HG02943 (cell line): ENCODE results near the gene CEP112.
"Not testable (repeated sequence)": the region's sequence is repeated elsewhere in the genome, so short reads cannot be mapped to it uniquely, and the experiment has no call there.

Experiments
- ATAC-seq: cut with Tn5 transposase; IDR thresholded peaks from one replicate; pipeline ENCODE4 v1.9.1; 2021; ENCODE audit warnings: mild to moderate bottlenecking, low read depth, moderate library complexity; ENCODE audit not compliant: unreplicated experiment

The CEP112 gene

DNA sequence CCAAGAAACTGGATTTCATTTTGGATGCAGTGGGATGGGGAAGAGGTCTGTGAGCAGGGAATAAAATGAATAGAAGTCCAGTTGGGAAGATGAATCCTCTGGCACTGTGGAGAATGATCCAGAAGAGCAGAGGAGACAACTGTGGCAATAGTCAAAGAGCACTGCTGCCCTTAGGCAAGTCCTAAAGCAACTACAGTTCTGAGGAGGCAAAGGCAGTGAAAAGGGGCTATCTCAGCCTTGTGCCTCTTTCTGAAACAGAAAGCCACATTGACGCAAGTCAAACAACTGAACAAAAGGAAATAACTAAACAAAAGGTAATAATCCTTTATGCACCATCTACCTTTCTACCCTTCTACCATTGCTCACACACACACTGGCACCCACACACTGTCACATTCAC is 392.5 kb downstream of the CEP112 start:
- no peak for ATAC-seq

DNA sequence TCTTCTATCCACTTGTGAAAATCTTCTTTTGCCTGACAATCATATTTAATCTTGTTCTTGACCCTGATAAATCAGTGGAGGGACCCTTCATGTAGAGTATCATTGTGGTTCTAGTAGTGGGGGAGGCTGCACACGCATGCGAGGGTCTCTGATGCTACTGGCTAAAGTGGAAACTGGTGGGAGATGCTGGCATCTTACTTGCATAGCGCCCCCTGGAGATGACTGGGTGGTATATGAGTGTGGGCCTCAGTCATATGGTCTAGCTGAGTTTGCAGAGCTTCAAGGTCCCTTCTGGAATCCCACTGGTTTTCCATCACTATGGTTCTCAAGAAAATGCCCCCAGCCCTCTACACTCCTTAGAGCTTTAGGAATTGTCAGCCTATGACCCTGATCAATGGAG is 394.1 kb downstream of the CEP112 start:
- no peak for ATAC-seq

DNA sequence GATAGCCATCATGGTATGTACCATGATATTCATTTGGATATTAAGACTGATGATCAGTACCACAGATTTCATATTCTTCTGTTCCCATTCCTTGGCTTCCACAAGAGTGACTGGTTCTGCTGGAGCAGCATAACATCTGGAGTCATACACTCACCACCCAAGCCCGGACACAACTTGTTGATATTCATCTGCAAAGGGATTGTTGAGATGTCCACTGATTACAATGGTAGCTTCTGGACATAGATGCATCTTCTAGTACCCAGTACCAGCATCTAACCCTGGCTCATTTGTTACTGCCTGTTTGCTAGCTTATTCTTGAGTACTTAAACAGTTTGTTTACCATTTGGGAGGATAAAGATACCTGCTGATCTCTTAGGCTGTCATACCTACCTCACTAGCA is 394.8 kb downstream of the CEP112 start:
- ATAC-seq: no peak

DNA sequence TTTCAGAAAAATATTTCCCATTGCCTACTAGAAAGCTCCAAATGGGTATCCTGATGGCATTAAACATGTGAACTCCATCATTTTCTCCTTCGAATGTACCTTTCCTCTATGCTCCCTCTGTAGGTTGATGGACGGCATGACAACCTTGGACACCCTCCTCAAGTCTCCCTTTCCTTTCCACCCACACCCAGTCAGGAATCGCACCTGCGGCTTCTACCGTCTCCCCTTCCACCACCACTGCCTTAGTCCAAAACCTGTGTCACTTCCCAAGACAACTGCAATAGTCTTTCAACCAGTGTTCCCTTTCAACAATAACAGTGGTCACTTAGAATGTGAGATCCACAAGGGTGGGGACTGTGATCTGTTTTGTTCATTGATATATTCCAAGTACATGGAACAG is 397.4 kb downstream of the CEP112 start:
- no peak for ATAC-seq

DNA sequence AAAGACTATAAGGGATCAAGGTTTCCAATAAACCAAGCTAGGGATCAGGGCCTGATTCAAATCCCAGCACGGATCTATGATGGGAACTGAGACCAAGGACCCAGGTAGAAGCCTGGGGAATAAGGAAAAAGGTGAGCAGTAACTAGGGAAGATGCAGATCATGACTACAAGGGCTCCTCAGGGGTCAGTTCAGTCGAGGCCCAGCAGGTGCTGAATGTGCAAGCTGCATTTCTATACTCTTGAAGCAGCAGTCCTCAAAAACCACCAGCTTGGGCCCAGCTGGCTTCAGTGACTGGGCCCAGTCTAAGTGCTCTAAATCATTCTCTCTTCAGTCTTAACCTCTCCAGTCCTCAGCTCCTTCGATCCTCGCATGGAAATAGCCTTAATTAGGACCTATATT is 401.7 kb downstream of the CEP112 start:
- ATAC-seq: no peak

DNA sequence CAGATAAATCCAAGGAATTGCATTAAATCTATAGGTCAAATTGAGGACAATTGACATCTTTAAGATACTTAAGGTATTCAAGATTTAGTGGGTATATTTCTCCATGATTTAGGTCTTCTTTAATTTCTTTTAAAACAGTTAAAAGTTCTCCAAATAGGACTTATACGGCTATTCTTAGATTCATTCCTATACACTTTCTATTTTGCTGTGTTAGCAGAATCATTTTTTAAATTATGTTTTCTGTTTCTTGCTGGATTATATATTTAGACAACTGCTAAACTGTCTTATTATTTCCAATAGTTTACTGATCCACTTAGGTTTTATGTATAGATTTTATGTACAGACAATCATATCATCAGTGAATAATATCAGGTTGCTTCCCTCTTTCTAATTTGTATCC is 404.4 kb downstream of the CEP112 start:
- no peak for ATAC-seq

DNA sequence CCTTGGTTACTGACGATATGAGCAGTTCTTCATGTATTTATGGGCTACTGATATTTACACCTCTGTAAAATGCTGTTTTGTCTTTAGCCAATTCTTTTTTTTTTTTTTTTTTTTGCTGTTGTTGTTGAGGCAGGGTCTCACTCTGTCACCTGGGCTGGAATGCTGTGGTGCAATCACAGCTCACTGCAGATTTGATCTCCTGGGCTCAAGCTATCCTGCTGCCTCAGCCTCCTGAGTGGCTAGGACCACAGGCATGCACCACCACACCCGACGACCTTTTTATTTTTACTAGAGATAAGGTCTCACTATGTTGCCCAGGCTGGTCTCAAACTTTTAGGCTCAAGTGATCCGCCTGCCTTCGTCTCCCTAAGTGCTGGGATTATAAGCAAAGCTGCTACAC is 405.5 kb downstream of the CEP112 start:
- no peak for ATAC-seq

DNA sequence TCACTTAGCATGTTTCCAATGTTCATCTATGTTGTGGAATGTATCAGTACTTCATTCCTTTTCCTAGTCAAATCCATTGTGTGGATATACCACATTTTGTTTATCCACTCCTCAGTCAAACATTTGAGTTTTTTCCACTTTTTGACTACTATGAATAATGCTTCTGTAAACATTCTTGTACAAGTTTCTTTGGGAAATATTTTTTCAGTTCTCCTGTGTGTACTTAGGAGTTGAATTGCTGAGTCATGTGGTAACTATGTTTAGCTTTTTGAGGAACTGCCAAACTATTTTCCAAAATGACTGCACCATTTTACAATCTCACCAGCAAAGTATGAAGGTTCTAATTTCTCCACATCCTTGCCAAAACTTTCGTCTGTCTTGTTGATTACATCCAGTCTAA is 406.8 kb downstream of the CEP112 start:
- ATAC-seq: no peak

DNA sequence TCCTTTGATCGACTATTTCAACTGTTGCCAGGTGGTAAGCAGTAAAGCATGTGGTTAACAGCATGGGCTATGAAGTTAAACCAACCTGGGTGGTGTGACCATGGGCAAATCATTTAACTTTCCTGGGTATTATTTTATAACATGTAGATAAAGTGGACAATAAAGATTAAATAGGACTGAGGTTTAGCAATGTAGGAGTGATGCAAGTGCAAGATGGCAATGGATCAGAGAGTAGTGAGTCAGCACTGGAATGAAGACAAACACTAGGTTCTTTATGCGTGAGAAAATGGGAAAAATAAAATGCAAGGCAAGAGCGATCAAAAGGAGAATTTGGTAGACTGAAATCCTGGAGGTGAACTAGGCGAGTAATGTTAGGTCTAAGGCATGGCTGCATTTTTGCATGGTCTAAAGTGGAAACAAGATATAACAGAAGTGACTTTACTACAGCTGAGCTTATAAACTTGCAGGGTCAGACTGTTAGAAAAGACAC is 408.0 kb downstream of the CEP112 start:
- ATAC-seq: no peak

DNA sequence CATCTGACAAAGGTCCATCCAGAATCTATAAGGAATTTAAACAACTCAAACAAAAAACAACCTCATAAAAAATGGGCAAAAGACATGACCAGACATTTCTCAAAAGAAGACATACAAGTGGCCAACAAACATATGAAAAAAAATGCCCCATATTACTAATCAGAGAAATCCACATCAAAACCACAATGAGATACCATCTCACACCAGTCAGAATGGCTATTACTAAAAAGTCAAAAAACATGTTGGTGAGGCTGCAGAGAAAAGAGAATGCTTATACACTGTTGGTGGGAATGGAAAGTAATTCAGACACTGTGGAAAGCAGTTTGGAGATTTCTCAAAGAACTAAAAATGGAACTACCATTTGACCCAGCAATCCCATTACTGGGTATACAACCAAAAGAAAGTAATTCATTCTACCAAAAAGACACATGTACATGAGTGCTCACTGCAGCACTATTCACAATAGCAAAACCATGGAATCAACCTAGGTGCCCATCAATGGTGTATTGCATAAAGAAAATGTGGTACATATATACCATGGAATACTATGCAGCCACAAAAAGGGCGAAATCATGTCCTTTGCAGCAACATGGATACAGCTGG is 409.7 kb downstream of the CEP112 start:
- ATAC-seq: not testable (repeated sequence)

DNA sequence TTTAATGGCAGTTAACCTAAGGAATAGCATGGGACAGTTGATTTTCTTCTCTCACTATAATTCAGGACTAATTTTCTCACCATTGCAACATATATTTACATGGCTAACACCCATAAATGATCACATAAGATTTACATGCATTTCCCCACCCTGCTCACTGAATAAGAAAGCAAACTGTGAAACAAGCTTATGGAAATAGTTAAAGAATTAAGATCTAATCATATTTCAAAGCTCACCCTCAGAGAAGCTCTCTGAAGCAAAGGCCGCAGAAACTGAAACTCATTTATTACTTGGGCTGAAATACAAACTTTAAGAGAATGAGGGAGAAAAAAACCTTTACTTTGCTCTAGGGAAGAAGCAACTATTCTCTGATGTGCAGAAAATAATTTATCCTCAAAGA is 411.8 kb downstream of the CEP112 start:
- ATAC-seq: no peak

DNA sequence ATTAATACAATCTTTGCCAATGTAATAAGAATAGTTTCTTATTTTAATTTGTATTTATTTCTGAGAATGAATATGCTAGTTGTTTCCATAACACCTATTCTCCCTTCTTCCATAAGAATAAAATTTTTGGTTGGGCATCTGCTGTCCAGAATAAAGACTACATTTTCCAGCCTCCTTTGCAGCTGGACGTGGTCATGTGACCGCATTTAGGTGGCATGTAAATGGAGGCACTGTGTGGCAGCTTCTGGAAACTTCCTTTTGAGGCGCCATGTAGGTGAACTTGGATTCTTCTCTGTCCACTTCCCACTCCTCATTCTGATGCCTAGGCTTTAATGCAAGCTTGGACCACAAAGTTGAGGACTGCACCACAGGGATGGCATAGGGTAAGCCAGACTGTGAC is 415.0 kb downstream of the CEP112 start:
- ATAC-seq: no peak

DNA sequence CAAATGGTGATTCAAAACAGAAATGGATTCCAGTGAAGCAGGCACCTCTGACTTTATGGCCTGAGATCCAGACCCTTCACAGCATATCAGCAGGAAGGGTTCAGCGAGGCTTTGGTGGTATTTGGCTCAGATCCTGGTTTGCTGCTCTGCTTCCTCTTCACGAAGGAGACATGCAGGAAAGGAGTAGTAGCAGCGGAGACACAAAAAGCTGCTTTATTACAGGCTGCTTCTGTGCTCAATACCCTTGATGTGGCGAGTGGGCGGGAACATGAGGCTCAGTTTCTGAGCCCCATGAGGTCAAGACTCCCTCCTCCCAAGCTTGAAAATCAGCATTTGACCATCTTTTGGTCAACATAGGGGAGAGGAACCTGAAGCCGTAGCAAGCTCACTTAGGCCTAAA is 417.1 kb downstream of the CEP112 start:
- no peak for ATAC-seq

DNA sequence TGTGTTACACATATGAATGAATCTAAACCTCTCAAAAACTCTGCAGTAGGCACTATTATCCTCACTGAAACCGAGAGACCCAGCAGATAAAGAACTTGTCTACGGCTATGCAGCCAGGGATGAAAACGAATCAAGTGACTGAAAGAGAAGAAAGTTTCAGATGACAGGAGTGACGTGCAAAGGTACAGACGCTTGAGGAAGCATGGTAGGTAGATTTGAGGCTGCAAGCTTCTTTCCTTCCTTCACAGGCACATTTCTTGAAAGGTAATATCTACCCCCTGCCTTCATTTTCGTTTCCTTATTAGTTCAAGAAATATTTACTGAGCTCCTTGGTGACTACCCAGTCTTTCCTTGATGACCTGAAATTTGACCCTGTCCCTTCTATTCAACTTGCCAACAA is 418.9 kb downstream of the CEP112 start:
- ATAC-seq: no peak

DNA sequence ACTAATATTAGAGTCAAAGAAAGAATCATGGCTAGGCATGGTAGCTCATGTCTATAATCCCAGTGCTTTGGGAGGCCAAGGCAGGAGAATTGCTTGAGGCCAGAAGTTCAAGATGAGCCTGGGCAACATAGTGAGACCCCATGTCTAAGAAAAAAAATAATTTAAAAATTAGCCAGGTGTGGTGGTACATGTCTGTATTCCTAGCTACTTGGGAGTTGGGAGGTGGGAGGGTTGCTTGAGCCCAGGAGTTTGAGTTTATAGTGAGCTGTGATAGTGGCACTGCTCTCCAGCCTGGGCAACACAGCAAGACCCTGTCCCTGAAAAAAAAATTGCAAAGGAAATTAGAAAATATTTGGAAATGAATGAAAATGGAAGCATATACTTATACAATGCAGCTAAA is 420.2 kb downstream of the CEP112 start:
- ATAC-seq: no peak

DNA sequence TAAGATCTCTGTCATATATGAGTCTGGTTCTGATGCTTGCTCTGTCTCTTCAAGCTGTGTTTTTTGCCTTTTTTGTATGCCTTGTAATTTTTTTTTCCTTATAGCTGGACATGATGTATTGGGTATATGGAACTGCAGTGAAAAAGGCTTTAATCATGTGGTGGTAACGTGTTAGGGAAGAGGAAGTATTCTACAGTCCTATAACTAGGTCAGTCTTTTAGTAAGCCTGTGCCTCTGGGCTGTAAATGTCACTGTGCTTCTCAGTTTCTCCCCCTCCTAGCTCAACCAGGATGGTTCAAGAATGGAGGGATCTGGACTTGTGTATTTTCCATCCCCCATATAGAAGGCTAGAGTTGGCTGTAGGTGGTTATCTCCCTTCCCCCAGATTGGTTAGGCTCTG is 428.1 kb downstream of the CEP112 start:
- no peak for ATAC-seq

DNA sequence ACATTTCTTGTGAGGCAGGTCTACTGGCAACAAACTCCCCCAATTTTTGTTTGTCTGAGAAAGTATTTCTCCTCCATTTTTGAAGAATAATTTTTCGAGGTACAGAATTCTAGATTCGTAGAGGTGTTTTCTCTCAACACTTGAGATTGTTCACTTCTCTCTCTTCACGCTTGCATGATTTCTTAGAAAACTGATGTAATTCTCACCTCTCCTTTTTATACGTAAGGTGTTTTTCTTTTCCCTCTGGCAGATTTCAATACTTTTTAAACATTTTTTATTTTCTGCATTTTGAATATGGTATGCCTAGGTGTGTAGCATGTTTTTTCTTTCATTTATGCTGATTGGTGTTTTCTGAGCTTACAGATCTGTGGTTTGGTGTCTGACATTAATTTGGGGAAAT is 429.0 kb downstream of the CEP112 start:
- ATAC-seq: no peak

DNA sequence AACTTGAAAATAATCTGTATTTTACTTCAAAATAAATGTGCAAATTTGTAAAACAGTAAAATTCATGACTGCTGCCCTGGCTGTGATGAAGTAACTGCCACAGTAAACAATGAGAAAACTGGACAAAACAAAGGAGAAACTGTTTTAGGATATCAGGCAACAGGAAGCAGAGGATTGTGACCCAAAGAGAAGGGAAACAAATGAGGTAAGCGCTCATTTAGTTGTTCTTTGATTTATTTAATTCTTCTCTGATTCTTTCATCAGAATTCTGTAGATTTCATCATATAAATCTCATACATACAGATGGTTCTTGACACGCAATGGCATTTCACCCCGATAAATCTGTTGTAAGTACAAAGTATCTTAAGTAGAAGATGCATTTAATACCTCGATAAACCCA is 432.4 kb downstream of the CEP112 start:
- no peak for ATAC-seq

DNA sequence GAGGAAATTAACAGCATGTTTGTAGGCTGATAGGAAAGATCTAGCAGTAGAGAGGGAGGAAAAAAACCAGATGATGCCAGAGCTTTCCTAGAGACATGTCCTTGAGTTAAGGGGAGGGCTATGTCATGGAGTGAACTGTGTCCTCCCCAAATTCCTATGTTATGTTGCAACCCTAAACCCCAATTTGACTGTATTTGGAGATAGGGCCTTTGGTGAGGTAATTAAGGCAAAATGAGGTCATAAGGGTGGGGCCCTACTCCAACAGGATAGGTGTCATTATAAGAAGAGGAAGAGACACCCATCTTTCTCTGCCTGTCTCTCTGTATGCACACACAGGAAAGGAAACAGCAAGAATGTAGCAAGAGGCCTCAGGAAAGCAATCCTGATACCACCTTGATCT is 435.2 kb downstream of the CEP112 start:
- ATAC-seq: no peak

DNA sequence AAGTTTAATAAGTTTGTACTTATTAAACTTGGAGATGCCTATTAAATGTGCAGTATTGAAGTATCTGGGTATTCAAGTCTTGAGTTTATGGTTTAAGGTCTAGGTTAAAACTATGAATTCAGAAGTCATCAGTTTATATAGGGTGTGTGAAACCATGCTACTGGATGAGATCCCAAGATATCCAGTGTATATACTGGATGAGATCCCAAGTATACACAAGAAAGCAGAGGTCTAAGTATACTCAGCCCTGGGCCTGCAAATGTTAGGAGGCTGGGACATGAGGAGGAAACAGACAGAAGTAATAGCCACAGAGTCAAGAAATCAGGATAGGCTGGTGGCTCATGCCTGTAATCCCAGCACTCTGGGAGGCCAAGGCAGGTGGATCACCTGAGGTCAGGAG is 436.1 kb downstream of the CEP112 start:
- no peak for ATAC-seq

DNA sequence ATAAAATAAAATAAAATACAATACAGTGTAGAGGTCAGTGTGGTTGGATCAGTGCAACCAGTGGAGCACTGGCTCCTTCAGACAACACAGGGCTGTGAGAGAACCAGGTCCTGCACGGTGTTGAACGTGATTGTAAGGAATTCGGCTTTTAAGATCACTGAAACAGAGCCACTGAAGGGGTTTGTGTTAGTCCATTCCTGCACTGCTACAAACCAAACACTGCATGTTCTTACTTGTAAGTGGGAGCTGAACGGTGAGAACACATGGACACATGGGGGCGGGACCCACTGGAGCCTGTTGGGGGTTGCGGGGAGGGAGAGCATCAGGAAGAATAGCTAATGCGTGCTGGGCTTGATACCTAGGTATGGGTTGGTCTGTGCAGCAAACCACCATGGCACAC is 437.3 kb downstream of the CEP112 start:
- ATAC-seq: no peak

DNA sequence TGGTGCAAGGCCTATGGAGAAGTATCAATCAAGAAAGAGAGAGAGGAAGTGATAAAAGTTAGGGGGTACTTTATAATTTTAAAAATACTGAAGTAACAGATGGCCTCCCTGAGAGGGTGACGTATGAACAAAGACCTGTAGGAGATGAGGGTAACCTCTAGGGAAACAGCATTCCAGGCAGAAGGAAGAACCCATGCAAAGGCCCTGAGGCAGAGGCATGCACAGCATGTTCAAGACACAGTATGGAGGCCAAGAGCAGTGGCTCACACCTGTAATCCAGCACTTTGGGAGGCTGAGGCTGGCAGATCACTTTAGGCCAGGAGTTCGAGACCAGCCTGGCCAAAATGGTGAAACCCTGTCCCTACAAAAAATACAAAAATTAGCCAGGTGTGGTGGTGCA is 437.9 kb downstream of the CEP112 start:
- ATAC-seq: no peak

DNA sequence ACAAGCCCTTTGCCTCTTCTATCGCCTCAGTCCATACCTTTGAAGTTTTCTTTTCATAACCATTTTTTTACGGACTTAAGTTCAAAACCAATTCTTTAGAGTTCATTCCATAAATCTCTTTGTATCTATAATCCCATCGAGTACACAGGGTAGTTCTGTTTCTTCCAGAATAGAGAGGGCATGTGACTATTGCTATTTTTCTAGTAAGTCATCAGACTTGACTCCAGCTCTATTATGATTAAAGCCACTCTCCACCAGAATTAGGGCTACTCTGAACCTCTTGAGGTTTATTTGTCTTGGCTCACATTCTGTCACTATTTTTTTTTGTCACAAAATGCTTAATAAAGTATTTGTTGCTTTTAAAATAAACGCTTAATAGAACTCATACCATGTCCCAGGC is 438.6 kb downstream of the CEP112 start:
- ATAC-seq: no peak
